ENCODE results near the gene GALNT10. TPM values are rescaled to one million over a fixed set of nuclear protein-coding genes. Genes with fewer than 3 reads are reported as not detected.
A peak's percentile ranks its signal among the peaks of the same experiment; 100 is the strongest.

The GALNT10 gene
- total RNA-seq, 4 donors from 2014 or later: 21.4 to 49.8 (median 44.7) TPM

DNA sequence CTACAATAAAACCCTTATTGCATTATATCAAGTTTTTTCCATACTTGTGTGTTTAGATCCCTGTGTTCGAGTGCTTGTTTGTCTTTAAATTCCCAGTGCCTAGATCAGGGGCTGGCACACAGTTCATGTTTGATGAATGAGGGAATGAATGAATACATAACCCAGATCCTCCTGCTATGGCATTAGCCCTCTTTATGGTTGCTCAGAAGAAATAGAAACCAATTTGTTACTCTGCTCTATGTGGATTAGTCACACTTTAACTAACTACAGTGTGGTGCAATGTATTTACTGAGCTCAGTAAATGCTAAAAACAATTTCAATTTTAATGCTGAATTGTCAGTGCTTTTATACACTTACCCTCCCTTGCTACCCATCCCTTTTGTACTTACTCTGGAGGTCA lies 16.4 kb upstream of the GALNT10 start:
- intact Hi-C loops (cut with DNase I): no loop called here
- WGBS: 55% methylated on average over 1 of the region's 1 CpG
- no peaks in the 10 kb centered on the region for H3K27me3 ChIP-seq
- no peak for DNase-seq (ENCODE audit: extremely low spot score)
- no peak overlapping the region for H3K27ac ChIP-seq (replicated peaks in 1 of 4)
- H3K4me3 ChIP-seq: no peak overlapping the region
- TF ChIP-seq POLR2A (IDR thresholded peaks at IDR 0.05; ENCODE audit: low read depth) (no peak), POLR2AphosphoS5 (IDR thresholded peaks at IDR 0.05) (no peak), EP300 (IDR thresholded peaks at IDR 0.05) (no peak)
- TF ChIP-seq, protein P1, sequence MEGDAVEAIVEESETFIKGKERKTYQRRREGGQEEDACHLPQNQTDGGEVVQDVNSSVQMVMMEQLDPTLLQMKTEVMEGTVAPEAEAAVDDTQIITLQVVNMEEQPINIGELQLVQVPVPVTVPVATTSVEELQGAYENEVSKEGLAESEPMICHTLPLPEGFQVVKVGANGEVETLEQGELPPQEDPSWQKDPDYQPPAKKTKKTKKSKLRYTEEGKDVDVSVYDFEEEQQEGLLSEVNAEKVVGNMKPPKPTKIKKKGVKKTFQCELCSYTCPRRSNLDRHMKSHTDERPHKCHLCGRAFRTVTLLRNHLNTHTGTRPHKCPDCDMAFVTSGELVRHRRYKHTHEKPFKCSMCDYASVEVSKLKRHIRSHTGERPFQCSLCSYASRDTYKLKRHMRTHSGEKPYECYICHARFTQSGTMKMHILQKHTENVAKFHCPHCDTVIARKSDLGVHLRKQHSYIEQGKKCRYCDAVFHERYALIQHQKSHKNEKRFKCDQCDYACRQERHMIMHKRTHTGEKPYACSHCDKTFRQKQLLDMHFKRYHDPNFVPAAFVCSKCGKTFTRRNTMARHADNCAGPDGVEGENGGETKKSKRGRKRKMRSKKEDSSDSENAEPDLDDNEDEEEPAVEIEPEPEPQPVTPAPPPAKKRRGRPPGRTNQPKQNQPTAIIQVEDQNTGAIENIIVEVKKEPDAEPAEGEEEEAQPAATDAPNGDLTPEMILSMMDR (IDR thresholded peaks at IDR 0.05): no peak
- no peaks in the 10 kb centered on the region for H3K9me3 ChIP-seq
- H3K4me1 ChIP-seq: peaks cover 0 to 10% (median 1%) of the 10 kb centered on the region in 4 donors
- H3K36me3 ChIP-seq: no peaks in the 10 kb centered on the region

DNA sequence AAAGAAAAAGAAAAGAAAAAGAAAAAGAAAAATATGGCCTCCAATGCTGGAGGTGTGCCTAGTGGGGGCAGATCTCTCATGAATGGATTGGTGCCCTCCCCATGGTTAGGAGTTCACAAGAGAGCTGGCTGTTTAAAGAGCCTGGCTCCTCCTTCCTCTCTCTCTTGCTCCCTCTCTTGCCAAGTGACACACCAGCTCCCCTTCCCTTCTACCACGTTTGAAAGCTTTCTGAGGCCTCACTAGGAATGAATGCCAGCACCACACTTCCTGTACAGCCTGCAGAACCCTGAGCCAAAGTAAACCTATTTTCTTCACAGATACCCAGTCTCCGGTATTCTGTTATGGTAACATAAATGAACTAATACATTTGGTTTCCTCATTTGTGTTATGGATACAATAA lies 14.4 kb upstream of the GALNT10 start:
- Histone ChIP-seq H3K27ac (replicated peaks in 1 of 4) (no peak overlapping the region), H3K9me3 (no peaks in the 10 kb centered on the region), H3K4me3 (no peak overlapping the region), H3K4me1 (peaks cover 0 to 17% (median 3%) of the 10 kb centered on the region in 4 donors), H3K27me3 (no peaks in the 10 kb centered on the region), H3K36me3 (no peaks in the 10 kb centered on the region)
- intact Hi-C loops (cut with DNase I): no loop called here
- TF ChIP-seq POLR2A (IDR thresholded peaks at IDR 0.05; ENCODE audit: low read depth) (no peak), EP300 (IDR thresholded peaks at IDR 0.05) (no peak), POLR2AphosphoS5 (IDR thresholded peaks at IDR 0.05) (no peak)
- TF ChIP-seq, protein P1 (IDR thresholded peaks at IDR 0.05): no peak
- no peak for DNase-seq (ENCODE audit: extremely low spot score)
- WGBS: 18% methylated on average over 2 of the region's 2 CpGs

DNA sequence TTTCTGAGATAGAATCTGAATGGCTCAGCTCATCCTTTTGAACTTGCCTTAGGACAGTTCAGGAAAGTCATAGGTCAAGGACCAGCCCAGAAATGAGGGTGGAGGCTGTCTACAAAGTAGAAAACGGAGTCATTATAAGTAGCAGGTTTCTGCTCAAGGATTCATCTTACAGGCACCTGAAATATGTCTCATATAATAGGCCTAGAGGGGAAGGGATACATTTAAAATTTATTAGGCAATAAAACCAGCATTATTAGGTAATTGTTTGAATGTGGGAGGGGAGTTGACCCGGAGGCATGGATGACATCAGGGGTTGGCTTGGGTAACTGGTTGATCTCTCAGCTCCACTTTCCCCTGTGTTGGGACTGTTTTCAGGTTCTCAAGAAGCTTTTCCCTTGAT lies 11.9 kb upstream of the GALNT10 start:
- 79% methylated on average over 2 of the region's 2 CpGs for WGBS
- Histone ChIP-seq H3K4me3 (no peak overlapping the region), H3K27ac (replicated peaks in 1 of 4) (no peak overlapping the region), H3K4me1 (peaks cover 0 to 17% (median 3%) of the 10 kb centered on the region in 4 donors), H3K36me3 (no peaks in the 10 kb centered on the region), H3K27me3 (no peaks in the 10 kb centered on the region), H3K9me3 (no peaks in the 10 kb centered on the region)
- TF ChIP-seq, protein P1 (IDR thresholded peaks at IDR 0.05): no peak
- TF ChIP-seq EP300 (IDR thresholded peaks at IDR 0.05) (no peak), POLR2AphosphoS5 (IDR thresholded peaks at IDR 0.05) (no peak), POLR2A (IDR thresholded peaks at IDR 0.05; ENCODE audit: low read depth) (no peak)
- DNase-seq (ENCODE audit: extremely low spot score): no peak
- intact Hi-C loops (cut with DNase I): no loop called here

DNA sequence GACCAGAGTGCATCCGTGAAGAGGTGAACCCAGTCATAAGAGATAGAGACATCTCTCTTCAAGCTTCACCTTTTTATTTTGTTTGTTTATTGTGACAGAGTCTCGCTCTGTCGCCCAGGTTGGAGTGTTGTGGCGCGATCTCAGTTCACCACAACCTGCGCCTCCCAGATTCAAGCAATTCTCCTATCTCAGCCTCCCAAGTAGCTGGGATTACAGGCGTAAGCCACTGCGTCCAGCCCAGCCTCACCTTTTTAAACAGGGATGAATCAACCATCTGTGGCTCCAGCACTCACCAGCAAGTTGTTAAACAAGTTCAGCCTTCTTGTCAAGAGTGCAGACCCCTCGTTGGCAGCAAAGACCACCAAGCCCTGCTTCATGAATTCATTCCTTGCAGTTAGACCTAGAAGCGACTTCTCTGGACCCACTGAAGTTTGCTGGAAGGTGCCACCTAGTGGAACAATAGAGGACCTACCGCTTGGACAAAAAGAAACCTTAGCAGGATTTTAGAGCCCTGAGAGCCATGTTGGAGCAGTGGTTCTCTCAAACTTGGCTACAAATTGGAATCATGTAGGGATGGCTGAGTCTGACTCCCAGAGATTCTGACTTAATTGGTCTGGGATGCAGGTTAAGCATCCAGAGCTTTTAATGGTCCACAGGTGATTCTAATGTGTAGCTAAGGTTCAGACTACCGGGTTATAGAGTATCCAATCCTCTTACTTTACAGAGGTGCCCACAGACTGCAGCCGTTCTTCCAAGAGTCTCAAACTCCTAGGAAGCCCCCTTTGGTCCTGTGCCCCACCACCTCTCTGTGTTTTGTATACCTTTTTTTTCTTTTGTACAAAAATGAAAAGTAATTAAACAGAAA lies 10.5 kb upstream of the GALNT10 start:
- Histone ChIP-seq H3K4me3 (no peak overlapping the region), H3K36me3 (no peaks in the 10 kb centered on the region), H3K27me3 (no peaks in the 10 kb centered on the region), H3K4me1 (peaks cover 0 to 17% (median 3%) of the 10 kb centered on the region in 4 donors), H3K9me3 (no peaks in the 10 kb centered on the region), H3K27ac (replicated peaks in 1 of 4) (no peak overlapping the region)
- intact Hi-C loops (cut with DNase I): loop anchor here (1.0 to 5.0 kb wide), 3 partner anchors 108 to 222 kb away; no protein-coding TSS in a partner anchor
- TF ChIP-seq EP300 (IDR thresholded peaks at IDR 0.05): no peak
- TF ChIP-seq, protein P1 (IDR thresholded peaks at IDR 0.05): peak; percentile 71 to 85 (median 73)
- DNase-seq (ENCODE audit: extremely low spot score): no peak
- 60% methylated on average over 13 of the region's 13 CpGs for WGBS

All from esophagus muscularis mucosa (tissue), 4 donors.